GM12878 (cell line): ENCODE data around the gene GSTM4. TPM values are rescaled to one million over a fixed set of nuclear protein-coding genes. Genes with fewer than 3 reads are reported as not detected.
A peak's percentile ranks its signal among the peaks of the same experiment; 100 is the strongest.

ENCODE experiments used
- ATAC-seq: fragments of 200-7000 bp; cut with Tn5 transposase; 3 replicates; pipeline ENCODE4 v1.9.1; 2020; ENCODE audit warnings: mild to moderate bottlenecking, moderate library complexity
- BruUV-seq: library from RNA; stranded (reverse); fragments of 400-500 nt; replicated peaks from 2 replicates; lab custom pipeline; 2021; lab: Mats Ljungman, UMichigan
- CTCF ChIA-PET: fragments of 300-600 bp; sonication (Branson Sonifier 250); formaldehyde crosslinking; extraction: SDS; loops from one replicate; lab custom pipeline; 2021; ENCODE audit warnings: inconsistent platforms; lab: Yijun Ruan, JAX
- POLR2A ChIA-PET: fragments of 350-600 bp; formaldehyde crosslinking; extraction: SDS; loops from one replicate; lab custom pipeline; 2021; ENCODE audit warnings: inconsistent platforms; lab: Charles Lee
- RAD21 ChIA-PET: fragments of 300-600 bp; sonication (Branson Sonifier 250); formaldehyde crosslinking; loops from one replicate; lab custom pipeline; 2023; ENCODE audit warnings: antibody characterized with exemption; ENCODE audit not compliant: unreplicated experiment; lab: Charles Lee
- SMC1A ChIA-PET: fragments of 300-600 bp; sonication (Branson Sonifier 250); formaldehyde crosslinking; loops from one replicate; lab custom pipeline; 2023; ENCODE audit not compliant: unreplicated experiment, uncharacterized antibody; lab: Charles Lee
- DNase-seq: peaks from one replicate; pipeline ENCODE4 v3.0.0-alpha.2; 2011; ENCODE audit warnings: low read depth, low spot score
- FAIRE-seq: peaks from 3 replicates; lab custom pipeline; 2011; peaks lifted over from hg19 to GRCh38; lab: Jason Lieb, UNC
- H2AFZ ChIP-seq: 2 replicates; pipeline ENCODE4 v1.6.0; 2011; ENCODE audit warnings: low read depth, low read length, control low read depth; ENCODE audit not compliant: control insufficient read depth
- H3K27ac ChIP-seq: 2 replicates; pipeline ENCODE4 v1.5.1; 2011; ENCODE audit warnings: control low read depth; ENCODE audit not compliant: control insufficient read depth, insufficient read depth
- H3K27me3 ChIP-seq, 2 experiments: replicated peaks in 1 of 2; 2 replicates each; pipeline versions ENCODE4 v1.6.0 to v1.6.1; 2011; ENCODE audit warnings: low read length in 1 of 2; ENCODE audit not compliant: control insufficient read depth in 2 of 2, insufficient read depth in 2 of 2
- H3K36me3 ChIP-seq, 2 experiments: 2 replicates each; pipeline ENCODE4 v1.5.1; 2011; ENCODE audit warnings: low read length in 1 of 2; ENCODE audit not compliant: control insufficient read depth in 2 of 2, insufficient read depth in 2 of 2
- H3K4me1 ChIP-seq: 2 replicates; pipeline ENCODE4 v1.6.1; 2011; ENCODE audit warnings: mild to moderate bottlenecking, low read length, moderate library complexity, mixed read lengths; ENCODE audit not compliant: control insufficient read depth, insufficient read depth
- H3K4me2 ChIP-seq: 2 replicates; pipeline ENCODE4 v1.6.0; 2011; ENCODE audit warnings: control low read depth; ENCODE audit not compliant: control insufficient read depth, insufficient read depth
- H3K4me3 ChIP-seq: fragments of 200-600 bp; sonication (generic); 2 replicates; pipeline ENCODE4 v1.5.1; 2016
- H3K79me2 ChIP-seq: 2 replicates; pipeline ENCODE4 v1.6.0; 2011; ENCODE audit warnings: low read length; ENCODE audit not compliant: control insufficient read depth, insufficient read depth
- H3K9ac ChIP-seq: 2 replicates; pipeline ENCODE4 v1.8.0; 2011; ENCODE audit warnings: low read length, control low read depth, mixed read lengths; ENCODE audit not compliant: control insufficient read depth, insufficient read depth
- H3K9me3 ChIP-seq: replicated peaks from 3 replicates; pipeline ENCODE4 v1.5.1; 2011; ENCODE audit warnings: mild to moderate bottlenecking, low read length; ENCODE audit not compliant: control insufficient read depth, insufficient read depth
- H4K20me1 ChIP-seq: 2 replicates; pipeline ENCODE4 v1.6.0; 2011; ENCODE audit not compliant: control insufficient read depth, insufficient read depth
- CUX1 ChIP-seq: IDR thresholded peaks from 2 replicates; pipeline ENCODE4 v1.6.1; 2012; ENCODE audit warnings: improper control_type of control experiment, low read depth, low read length; ENCODE audit not compliant: insufficient replicate concordance
- E4F1 ChIP-seq: fragments of 450-650 bp; IDR thresholded peaks from 2 replicates; pipeline ENCODE4 v1.6.1; 2018; ENCODE audit warnings: borderline replicate concordance, mild to moderate bottlenecking; ENCODE audit not compliant: partially characterized antibody
- FOXM1 ChIP-seq: IDR thresholded peaks from 2 replicates; pipeline ENCODE4 v1.6.1; 2012; ENCODE audit warnings: low read depth, mild to moderate bottlenecking, inconsistent platforms, low read length, moderate library complexity
- HDAC2 ChIP-seq: fragments of 200-600 bp; sonication (generic); IDR thresholded peaks from 2 replicates; pipeline ENCODE4 v1.6.1; 2017
- USF2 ChIP-seq: IDR thresholded peaks from 2 replicates; pipeline ENCODE4 v1.6.1; 2011; ENCODE audit warnings: low read depth, low read length, improper control_type of control experiment, borderline replicate concordance
- WGBS: methylation state at CpG from one replicate; pipeline ENCODE4 v1.1.6; 2016; ENCODE audit warnings: low lambda C conversion rate; ENCODE audit not compliant: insufficient replicate concordance, insufficient coverage; ENCODE audit errors: missing lambda C conversion rate; 5-methylcytosine and 5-hydroxymethylcytosine counted together
- in situ Hi-C: fragments of 300-500 bp; cut with MboI; formaldehyde crosslinking; loops from 9 replicates; pipeline ENCODE4 v1.14.3; 2018; ENCODE audit warnings: mixed read lengths
- intact Hi-C: fragments of 100-400 bp; cut with micrococcal nuclease; formaldehyde crosslinking; loops from one replicate; pipeline ENCODE4 v1.14.2; 2022; ENCODE audit not compliant: unreplicated experiment
- polyA plus RNA-seq, 11 experiments: library from polyadenylated mRNA; depleted of rRNA in 4 of 11; unstranded in 6 of 11; stranded (reverse) in 5 of 11; fragments of >200 nt; fragmentation: Nextera tagmentation in 4 of 11; fragmentation: Illumina TruSeq in 1 of 11; extraction: Ambion mirVana in 4 of 11; extraction: Trizol in 1 of 11; gene quantifications; 1 replicate in 1 of 11; 2 replicates in 10 of 11; pipeline versions ENCODE4 v1.2.1 to v1.2.3, GENCODE V29; 2011 to 2016; ENCODE audit warnings: inconsistent platforms in 2 of 11, missing spikeins in 2 of 11, low read depth in 1 of 11
- total RNA-seq, 4 experiments: library from RNA; depleted of rRNA in 3 of 4; stranded (reverse); fragments of >200 nt in 3 of 4; fragmentation: Illumina TruSeq in 1 of 4; extraction: Trizol in 1 of 4; gene quantifications; 2 replicates each; pipeline versions ENCODE4 v1.2.1 to v1.2.3, GENCODE V29; 2013 to 2021

GSTM4 gene
- total and polyA plus RNA-seq, 10 of the 15 experiments (the other 5 are each of a cell fraction or from before 2014, with no cell fraction given), result 14.3 to 37.2 (median 23.0) TPM

- TF ChIP-seq CUX1 (no peak), USF2 (no peak), E4F1 (no peak), HDAC2 (no peak), FOXM1 (no peak)
- FAIRE-seq, result no peak
- SMC1A ChIA-PET, result interaction anchor here (1.2 to 2.7 kb wide), 6 partner anchors 15 to 368 kb away, joined by 3 to 11 read pairs (median 7); partner anchors contain the start of genes AHCYL1 and GNAI3
Observed at GRCh38 chr1:109616391-109616790, 39.5 kb upstream of the GSTM4 start.

More at GRCh38 chr1:109616391-109616790, 39.5 kb upstream of the GSTM4 start:
- ChIA-PET CTCF (interaction anchor here (0.6 to 5.0 kb wide), 7 partner anchors 15 to 127 kb away, joined by 3 to 20 read pairs (median 4); partner anchors contain the start of gene GNAI3), RAD21 (interaction anchor here (0.9 to 2.0 kb wide), 6 partner anchors 18 to 70 kb away, joined by 3 to 10 read pairs (median 4); partner anchors contain the start of gene GNAI3), POLR2A (interaction anchor here (1.6 to 2.4 kb wide), 2 partner anchors 67 to 70 kb away, joined by 6 to 17 read pairs; partner anchors contain the start of gene GNAI3)
- Histone ChIP-seq H3K4me3 (no peak overlapping the region), H2AFZ (peak overlapping the region; percentile 57), H3K4me1 (peaks cover 12% of the 10 kb centered on the region; the same call in 1 of the 2 replicates), H3K9me3 (no peaks in the 10 kb centered on the region), H3K9ac (no peak overlapping the region; the same call in 1 of the 2 replicates), H3K4me2 (no peak overlapping the region; the same call in 1 of the 2 replicates), H3K27me3 (no peaks in the 10 kb centered on the region), H3K27ac (peak overlapping the region; percentile 46), H3K79me2 (peaks cover 18% of the 10 kb centered on the region), H3K36me3 (no peaks in the 10 kb centered on the region), H4K20me1 (no peaks in the 10 kb centered on the region)
- no TSS peak for BruUV-seq
- no peak for DNase-seq
- in situ Hi-C loops, result no loop called here
- no peak for ATAC-seq
- WGBS, result 61% methylated on average over 3 of the region's 3 CpGs
- intact Hi-C loops, result no loop called here
